Hematopoietic multipotent progenitor cell treated with erythropoietin and hydrocortisone succinate and interleukin-3 and kit ligand, for 8 days (in vitro differentiated cells): ENCODE measurements around the gene HTR1B.

Source experiments
- DNase-seq: peaks from one replicate; pipeline ENCODE4 v3.0.0-alpha.2; 2015

The HTR1B gene

GRCh38 chr6:77463308-77463860, at the start of gene HTR1B:
TSS of gene HTR1B (minus strand) at chr6:77463491. CDS start at chr6:77463403, 88 bp downstream.
- DNase-seq, result peak; percentile 25

- no peak for DNase-seq
Measured at GRCh38 chr6:77512554-77512953, 49.3 kb upstream of the HTR1B start.

- no peak for DNase-seq
Measured at GRCh38 chr6:77511860-77512259, 48.6 kb upstream of the HTR1B start.

- no peak for DNase-seq
Measured at GRCh38 chr6:77502981-77503380, 39.7 kb upstream of the HTR1B start.

GRCh38 chr6:77492530-77492929, 29.2 kb upstream of the HTR1B start:
- DNase-seq, result no peak

- no peak for DNase-seq
Measured at GRCh38 chr6:77487808-77488425, 24.6 kb upstream of the HTR1B start.

- DNase-seq, result no peak
Measured at GRCh38 chr6:77482981-77483380, 19.7 kb upstream of the HTR1B start.

GRCh38 chr6:77474973-77475372, 11.7 kb upstream of the HTR1B start:
- no peak for DNase-seq

GRCh38 chr6:77474286-77474956, 11.1 kb upstream of the HTR1B start:
- no peak for DNase-seq

GRCh38 chr6:77470983-77471382, 7.7 kb upstream of the HTR1B start:
- DNase-seq, result no peak

- DNase-seq, result no peak
Measured at GRCh38 chr6:77468939-77469338, 5.6 kb upstream of the HTR1B start.

GRCh38 chr6:77466451-77467437, 3.5 kb upstream of the HTR1B start:
- peak; percentile 58 for DNase-seq

- DNase-seq, result peak; percentile 69
Measured at GRCh38 chr6:77466055-77466450, 2.8 kb upstream of the HTR1B start.

GRCh38 chr6:77464495-77464867, 1.2 kb upstream of the HTR1B start:
- DNase-seq, result no peak

GRCh38 chr6:77463861-77464494, 687 bp upstream of the HTR1B start:
- DNase-seq, result no peak

- peak; percentile 42 for DNase-seq
Measured at GRCh38 chr6:77462359-77463307, 658 bp downstream of the HTR1B start.

GRCh38 chr6:77461796-77462195, 1.5 kb downstream of the HTR1B start:
- no peak for DNase-seq

GRCh38 chr6:77458421-77458820, 4.9 kb downstream of the HTR1B start:
- DNase-seq, result no peak

GRCh38 chr6:77457720-77458349, 5.5 kb downstream of the HTR1B start:
- DNase-seq, result peak; percentile 64

- DNase-seq, result no peak
Measured at GRCh38 chr6:77456531-77457248, 6.6 kb downstream of the HTR1B start.
